Stimulated activated CD4-positive, alpha-beta T cell treated with anti-CD3 and anti-CD28 coated beads, Interleukin-1b, Interleukin-23, amount 100 ng/mL, for 1 hour (primary cell): ENCODE data around the gene GPR176.

Source experiments
- DNase-seq, 2 donors: peaks; one replicate each; pipeline ENCODE4 v3.0.0-alpha.2; 2020; ENCODE audit warnings: low read depth in 2 of 2

The GPR176 gene

GRCh38 chr15:39890621-39891020 lies 29.4 kb downstream of the GPR176 start:
- DNase-seq = no peak

DNA sequence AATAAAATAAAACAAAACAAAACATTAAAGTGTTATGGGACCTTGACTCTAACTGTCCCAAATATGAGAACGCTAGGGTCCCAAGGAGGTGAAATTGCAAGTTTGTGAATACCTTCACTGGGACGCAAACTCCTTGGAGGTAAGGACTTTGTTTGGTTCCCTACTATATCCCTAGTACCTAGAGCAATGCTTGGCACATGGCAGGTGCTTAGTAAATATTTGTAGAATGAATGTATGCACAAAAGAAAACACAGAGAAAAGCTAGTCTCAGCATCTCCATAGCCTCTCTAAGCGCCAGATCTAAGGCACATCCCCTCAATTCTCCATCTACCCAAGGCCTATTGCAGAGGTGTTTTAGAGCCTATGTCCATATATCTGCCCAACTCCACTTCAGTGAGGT lies 30.5 kb downstream of the GPR176 start:
- DNase-seq = no peak

DNA sequence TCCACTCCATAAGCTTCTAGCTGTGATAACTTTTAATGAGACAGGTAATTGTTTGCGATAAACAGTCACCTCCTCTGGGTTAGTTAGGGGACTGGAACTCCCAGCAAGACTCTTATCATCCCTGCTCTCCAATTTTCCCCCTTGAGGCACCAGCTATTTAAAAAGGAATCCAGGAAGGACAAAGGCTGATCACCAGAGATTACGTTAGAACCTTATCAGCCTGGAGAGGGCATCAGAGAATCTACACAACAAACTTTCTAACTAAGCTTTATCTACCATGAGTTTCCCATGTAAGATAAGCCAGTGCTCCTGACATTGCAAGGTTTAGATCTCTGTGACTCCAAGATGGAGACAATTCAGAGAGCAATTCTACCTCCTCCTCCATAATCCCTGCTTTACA lies 31.3 kb downstream of the GPR176 start:
- no peak for DNase-seq

DNA sequence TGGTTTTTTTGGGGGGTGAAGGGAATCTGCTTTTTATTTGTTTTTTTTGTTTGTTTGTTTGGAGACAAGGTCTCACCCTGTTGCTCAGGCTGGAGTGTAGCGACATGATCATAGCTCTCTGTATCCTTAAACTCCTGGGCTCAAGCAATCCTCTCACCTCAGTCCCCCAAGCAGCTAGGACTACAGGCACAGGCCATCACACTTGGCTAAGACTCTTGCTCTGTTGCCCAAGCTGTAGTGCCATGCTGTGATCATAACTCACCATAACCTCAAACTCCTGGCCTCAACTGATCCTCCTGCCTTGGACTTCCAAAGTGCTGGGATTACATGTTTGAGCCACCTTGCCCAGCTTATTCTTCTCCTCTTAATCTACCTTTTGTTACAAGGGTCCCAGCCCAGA lies 31.8 kb downstream of the GPR176 start:
- DNase-seq = no peak

GRCh38 chr15:39887832-39888231 lies 32.2 kb downstream of the GPR176 start:
- DNase-seq = no peak

DNA sequence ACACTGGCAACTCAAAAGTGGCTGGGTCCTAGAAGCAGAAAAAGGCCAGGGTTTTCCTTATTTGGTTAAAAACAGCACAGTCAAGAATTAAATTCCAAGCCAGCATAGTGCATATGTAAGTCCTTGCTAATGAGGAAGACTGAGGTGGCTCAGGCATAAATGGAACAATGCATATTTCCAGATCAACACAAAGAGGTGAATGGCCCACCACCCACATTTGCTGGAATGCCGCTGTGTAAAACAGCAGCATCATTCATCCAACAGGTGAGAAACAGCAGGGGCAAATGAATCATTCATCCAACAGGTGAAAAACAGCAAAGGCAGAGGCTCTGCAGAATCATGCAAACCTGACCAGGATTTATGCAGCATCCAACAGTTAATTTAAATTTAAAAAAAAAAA lies 32.9 kb downstream of the GPR176 start:
- no peak for DNase-seq

GRCh38 chr15:39886418-39886817 lies 33.6 kb downstream of the GPR176 start:
- no peak for DNase-seq

DNA sequence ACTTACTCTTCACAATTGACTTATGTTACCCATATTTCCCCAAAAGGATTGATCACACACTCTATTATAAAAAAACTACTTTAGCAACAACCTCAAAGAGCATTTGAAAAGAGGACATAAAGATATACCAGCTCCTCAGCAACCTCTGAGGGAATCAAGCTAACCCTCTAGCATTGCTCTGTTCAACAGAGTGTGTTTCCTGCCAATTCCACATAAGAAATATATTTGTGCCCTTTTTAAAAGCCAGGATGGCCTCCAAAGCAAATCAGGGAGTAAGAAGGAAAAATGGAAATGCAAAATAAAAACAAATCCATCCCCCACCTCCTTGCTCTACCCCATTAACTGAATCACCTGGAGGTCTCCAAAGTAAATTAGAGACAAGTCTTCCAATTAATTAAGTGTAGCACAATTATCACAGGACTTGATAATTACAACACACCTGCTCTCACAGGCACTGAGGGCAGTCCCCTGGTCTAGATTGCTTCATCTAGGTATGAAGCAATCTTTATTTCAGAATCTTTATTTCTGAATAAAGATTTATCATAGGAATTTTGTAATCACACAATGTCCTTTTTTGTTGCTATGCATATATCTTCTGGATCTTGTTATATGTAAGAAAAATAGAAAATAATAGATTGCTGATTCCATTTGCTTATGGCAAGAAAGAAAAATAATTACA lies 34.8 kb downstream of the GPR176 start:
- DNase-seq = no peak

DNA sequence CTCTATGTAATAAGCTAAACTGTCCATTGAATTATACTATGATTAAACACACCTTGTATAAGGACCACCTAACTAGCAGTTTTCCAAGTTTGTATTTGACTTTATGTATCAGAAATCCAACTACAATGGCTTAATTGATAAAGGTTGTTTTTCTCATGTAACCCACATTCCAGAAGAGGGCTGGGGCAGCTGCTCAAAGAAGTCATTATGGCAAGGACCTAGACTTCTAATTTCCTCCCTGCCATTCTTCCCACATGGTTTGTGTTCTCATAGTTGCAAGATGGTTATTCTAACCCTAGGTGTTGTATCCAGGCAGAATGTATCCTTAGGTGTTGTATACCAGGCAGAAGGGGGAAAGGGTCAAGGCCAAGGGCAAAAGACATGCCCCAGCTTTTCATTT lies 35.7 kb downstream of the GPR176 start:
- no peak for DNase-seq

- DNase-seq = no peak
These were observed 37.5 kb downstream of the GPR176 start for GRCh38 chr15:39882602-39883001.

DNA sequence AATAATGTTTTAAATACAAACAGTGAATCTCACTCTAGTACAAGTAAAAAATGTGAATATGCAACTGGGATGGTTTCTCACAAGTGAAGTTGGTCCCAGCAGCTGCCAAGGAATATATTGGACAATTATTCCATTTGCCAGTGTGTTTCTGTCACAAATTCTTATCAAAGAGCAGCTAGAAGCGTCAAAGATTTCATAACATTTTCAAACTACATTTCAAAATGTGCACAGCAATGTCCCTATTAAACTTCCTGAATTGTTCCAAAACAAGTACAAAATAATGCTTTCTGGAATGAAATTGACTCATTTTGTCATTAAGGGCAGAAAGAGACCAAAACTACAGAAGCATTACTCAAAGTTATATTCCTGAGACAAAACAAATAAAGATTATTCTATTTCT lies 38.3 kb downstream of the GPR176 start:
- no peak for DNase-seq

DNA sequence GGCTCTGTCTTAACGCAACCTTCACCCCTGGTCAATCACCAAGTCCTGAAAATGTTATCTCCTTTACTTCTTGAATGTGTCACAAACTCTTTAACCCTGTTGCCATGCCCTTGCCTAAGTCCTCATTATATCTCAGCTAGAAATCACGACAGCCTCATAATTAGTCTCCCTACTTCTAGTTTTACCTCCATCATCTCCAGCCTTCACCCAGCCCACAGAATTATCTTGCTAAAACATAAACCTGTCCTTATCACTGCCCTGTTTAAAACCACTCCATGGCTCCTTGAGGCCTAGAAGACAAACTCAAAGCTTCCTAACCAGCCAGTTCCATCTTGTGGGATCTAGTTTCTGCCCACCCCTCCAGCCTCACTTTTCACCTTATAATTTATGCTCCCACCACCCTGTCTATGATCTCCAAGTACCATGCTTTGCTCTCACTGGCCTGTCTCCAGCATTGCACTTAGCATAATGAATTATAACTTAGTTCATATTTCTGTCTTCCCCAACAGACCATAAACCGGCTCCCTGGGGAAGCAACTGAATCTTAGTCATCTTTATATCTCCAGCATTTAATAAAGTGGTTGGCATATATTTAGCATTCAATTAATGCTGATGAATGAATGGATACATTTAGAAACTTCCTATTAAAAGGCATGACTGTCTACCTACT lies 39.2 kb downstream of the GPR176 start:
- no peak for DNase-seq

DNA sequence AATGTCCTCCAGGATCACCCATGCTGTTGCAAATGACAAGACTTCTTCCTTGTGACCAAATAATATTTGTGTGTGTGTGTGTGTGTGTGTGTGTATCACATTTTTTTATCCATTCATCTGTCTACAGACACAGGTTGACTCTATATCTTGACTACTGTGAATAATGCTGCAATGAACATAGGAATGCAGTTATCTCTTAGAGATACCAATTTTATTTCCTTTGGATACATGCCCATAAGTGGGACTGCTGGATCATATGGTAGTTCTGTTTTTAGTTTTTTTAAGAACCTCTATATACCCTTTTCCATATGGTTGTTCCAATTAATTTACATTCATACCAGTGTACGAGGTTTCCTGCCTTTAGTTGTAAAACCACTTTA lies 41.7 kb downstream of the GPR176 start:
- no peak for DNase-seq

DNA sequence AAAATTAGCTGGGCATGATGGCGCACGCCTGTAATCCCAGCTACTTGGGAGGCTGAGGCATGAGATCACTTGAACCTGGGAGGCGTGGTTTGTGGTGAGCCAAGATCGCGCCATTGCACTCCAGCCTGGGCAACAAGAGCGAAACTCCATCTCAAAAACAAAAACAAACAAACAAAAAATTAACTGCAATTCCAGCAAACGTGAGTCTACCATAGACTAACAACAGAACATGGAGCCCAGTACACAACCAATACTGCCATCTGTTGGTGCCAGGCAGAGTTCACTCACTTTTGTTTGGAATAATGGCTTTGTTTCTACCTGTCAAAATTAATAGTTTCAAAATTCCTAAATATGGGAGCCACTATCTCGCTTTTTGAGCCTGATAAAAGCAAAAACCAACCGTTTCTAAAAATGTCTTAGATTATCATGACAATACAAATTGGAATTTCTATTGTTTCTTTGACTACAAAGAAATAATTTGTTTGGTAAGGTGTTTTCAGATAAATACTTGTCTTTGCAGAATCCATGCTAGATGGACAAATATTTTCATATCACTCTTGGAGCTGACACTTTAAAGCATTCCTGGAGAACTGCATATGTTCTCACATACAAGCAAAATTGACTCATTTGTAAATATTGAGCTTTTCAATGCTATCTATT lies 45.0 kb downstream of the GPR176 start:
- DNase-seq = no peak

- no peak for DNase-seq
These were observed 46.1 kb downstream of the GPR176 start for GRCh38 chr15:39873978-39874377.

- DNase-seq = no peak
These were observed 49.5 kb downstream of the GPR176 start for GRCh38 chr15:39870537-39870936.

DNA sequence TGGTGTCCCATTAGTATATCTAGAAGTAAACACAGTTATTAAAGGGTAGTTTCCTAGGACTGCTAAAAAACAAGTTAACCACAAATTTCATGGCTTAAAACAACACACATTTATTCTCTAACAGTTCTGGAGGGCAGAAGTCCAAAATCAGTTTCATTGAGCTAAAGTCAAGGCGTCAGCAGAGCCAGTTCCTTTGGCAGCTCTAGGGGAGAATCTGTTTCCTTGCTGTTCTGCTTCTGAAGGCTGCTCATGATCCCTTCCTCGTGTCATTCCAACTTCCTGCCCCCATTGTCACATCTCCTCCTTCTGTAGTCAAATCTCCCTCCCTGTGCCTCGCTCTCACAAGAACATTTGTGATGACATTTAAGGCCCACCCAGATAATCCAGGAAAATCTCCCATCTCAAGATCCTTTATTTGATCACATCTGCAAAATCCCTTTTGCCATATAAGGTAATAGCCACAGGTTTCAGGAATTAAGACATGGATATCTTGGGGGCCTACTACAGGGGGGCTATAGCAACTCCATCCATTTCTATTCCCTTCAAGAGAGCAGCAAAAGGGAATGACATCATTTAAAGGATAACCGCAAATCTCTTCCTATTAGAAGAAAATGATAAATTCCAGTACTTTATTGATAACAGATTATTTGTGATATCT lies 50.1 kb downstream of the GPR176 start:
- DNase-seq = no peak

GRCh38 chr15:39869254-39869653 lies 50.8 kb downstream of the GPR176 start:
- DNase-seq = no peak

DNA sequence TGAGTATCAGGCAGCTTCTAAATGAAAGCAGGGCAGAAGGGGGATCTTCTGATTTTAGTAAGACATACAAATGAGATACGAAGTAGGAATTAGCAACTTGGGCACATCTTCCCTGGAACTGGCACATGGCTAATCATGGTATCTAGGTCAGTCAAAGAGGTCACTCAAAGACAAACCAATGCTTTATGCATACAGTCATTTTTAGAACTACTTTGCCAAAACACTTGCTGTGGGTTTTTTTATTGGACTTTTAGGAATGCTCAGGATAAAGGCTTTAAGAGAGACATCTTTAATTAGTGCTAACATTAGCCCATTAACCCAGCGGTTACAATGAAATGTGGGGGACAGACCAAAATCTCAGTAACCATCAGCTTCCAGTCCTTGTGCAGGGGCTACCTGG lies 51.7 kb downstream of the GPR176 start:
- DNase-seq = no peak

GRCh38 chr15:39864116-39864515 lies 56.0 kb downstream of the GPR176 start:
- no peak for DNase-seq

DNA sequence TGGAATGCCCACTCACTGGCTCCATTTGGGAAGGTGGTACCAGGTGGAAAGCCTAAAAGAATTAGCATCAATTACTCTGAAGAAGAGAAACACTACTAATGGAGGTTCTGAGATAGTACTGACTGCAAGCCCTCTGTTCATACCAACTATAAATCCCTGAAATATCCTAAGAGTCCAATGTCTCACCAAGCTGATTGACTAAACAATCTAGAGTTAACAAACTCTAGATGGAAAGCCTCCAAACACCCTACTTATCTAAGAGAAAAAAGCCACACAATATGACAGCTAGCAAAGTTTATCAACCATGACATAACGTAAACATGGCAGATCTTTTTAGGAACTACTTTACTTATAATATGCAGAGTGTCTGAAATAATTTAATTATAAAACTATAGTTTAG lies 59.2 kb downstream of the GPR176 start:
- DNase-seq = no peak

- no peak for DNase-seq
These were observed 59.9 kb downstream of the GPR176 start for GRCh38 chr15:39860200-39860599.

DNA sequence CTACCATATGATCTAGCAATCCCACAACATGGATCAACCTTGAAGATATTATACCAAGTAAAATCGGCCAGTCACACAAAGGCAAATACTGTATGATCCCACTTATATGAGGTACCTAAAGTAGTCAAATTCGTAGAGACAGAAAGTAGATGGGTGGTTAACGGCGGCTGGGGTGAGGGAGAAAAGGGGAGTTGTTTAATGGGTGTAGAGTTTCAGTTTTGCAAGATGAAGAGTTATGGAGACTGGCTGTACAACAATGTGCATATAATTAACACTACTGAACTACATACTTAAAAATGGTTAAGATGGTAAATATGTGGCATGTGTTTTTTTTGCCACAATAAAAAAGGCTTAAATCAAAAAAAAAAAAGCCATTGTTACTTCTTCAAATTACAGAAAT lies 60.4 kb downstream of the GPR176 start:
- no peak for DNase-seq
